Measurements from ENCODE around the gene RPL22L1.
"Not testable (repeated sequence)": the region's sequence is repeated elsewhere in the genome, so short reads cannot be mapped to it uniquely, and the experiment has no call there.

Gene RPL22L1

GRCh38 chr3:170877311-170877710 lies 7.3 kb upstream of the RPL22L1 start:
- DNase-seq: not testable (repeated sequence)

- no peak for DNase-seq
Observed at GRCh38 chr3:170876537-170876936, 6.5 kb upstream of the RPL22L1 start.

GRCh38 chr3:170869239-170869590 lies 780 bp downstream of the RPL22L1 start:
- no peak for DNase-seq

GRCh38 chr3:170868577-170869238 lies 1.3 kb downstream of the RPL22L1 start:
- DNase-seq: no peak

GRCh38 chr3:170867143-170867937 lies 2.7 kb downstream of the RPL22L1 start:
- DNase-seq: no peak

- no peak for DNase-seq
Observed at GRCh38 chr3:170866499-170866898, 3.5 kb downstream of the RPL22L1 start.

GRCh38 chr3:170865209-170866094 lies 4.5 kb downstream of the RPL22L1 start:
- no peak for DNase-seq

GRCh38 chr3:170864525-170865208 lies 5.3 kb downstream of the RPL22L1 start:
- DNase-seq: no peak

GRCh38 chr3:170863816-170864215 lies 6.2 kb downstream of the RPL22L1 start:
- DNase-seq: no peak

- DNase-seq: no peak
Observed at GRCh38 chr3:170862618-170863374, 7.2 kb downstream of the RPL22L1 start.

GRCh38 chr3:170858599-170858998 lies 11.4 kb downstream of the RPL22L1 start:
- DNase-seq: no peak

- no peak for DNase-seq
Observed at GRCh38 chr3:170852324-170852723, 17.7 kb downstream of the RPL22L1 start.

- no peak for DNase-seq
Observed at GRCh38 chr3:170848292-170848917, 21.6 kb downstream of the RPL22L1 start.

GRCh38 chr3:170844377-170844776 lies 25.6 kb downstream of the RPL22L1 start:
- DNase-seq: no peak

GRCh38 chr3:170840291-170840859 lies 29.6 kb downstream of the RPL22L1 start:
- no peak for DNase-seq

- no peak for DNase-seq
Observed at GRCh38 chr3:170839518-170840100, 30.4 kb downstream of the RPL22L1 start.

- no peak for DNase-seq
Observed at GRCh38 chr3:170836491-170836890, 33.5 kb downstream of the RPL22L1 start.

GRCh38 chr3:170835336-170835735 lies 34.7 kb downstream of the RPL22L1 start:
- DNase-seq: no peak

- no peak for DNase-seq
Observed at GRCh38 chr3:170830580-170830979, 39.4 kb downstream of the RPL22L1 start.

- no peak for DNase-seq
Observed at GRCh38 chr3:170829546-170830272, 40.3 kb downstream of the RPL22L1 start.
